GM12864 (cell line): Measurements from ENCODE around the gene BPGM.

Experiments used
- DNase-seq: peaks from one replicate; pipeline ENCODE4 v3.0.0-alpha.2; 2011; ENCODE audit warnings: low read depth
- H3K4me3 ChIP-seq: 2 replicates; pipeline ENCODE4 v1.5.1; 2011; ENCODE audit warnings: mild to moderate bottlenecking, low read depth, low read length, control low read depth
- TF ChIP-seq, protein P1 (sequence below): IDR thresholded peaks from 2 replicates; pipeline ENCODE4 v1.5.1; 2011; ENCODE audit warnings: low read depth, mild to moderate bottlenecking, moderate library complexity, low read length, control low read depth, inconsistent platforms; ENCODE audit errors: missing control alignments

Gene BPGM

DNA sequence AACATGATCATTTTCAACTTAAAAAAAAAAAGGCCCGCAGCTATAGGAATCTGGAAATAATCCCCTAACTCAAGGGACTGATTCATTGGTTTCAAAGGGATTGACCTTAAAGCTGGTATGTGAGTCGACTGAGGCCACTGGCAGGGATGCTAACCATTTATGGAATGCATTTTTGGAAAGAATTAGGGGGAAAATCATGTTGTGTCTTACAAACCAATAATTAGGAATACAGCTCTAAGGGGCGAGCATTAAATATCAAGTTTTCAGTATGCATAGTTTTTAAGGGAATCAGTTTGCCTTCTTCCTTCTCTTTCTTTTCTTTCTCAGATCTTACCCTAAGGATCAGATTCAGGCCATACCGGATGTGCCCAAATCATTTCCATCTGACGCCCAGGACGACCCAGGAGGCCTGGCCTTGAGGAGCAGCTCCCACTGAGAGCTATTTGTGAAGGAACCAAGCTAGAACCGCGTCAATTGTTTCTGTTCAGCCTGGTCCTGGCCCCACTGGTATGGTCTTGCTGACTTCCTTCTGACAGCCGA is 48.7 kb downstream of the BPGM start:
- TF ChIP-seq, protein P1, sequence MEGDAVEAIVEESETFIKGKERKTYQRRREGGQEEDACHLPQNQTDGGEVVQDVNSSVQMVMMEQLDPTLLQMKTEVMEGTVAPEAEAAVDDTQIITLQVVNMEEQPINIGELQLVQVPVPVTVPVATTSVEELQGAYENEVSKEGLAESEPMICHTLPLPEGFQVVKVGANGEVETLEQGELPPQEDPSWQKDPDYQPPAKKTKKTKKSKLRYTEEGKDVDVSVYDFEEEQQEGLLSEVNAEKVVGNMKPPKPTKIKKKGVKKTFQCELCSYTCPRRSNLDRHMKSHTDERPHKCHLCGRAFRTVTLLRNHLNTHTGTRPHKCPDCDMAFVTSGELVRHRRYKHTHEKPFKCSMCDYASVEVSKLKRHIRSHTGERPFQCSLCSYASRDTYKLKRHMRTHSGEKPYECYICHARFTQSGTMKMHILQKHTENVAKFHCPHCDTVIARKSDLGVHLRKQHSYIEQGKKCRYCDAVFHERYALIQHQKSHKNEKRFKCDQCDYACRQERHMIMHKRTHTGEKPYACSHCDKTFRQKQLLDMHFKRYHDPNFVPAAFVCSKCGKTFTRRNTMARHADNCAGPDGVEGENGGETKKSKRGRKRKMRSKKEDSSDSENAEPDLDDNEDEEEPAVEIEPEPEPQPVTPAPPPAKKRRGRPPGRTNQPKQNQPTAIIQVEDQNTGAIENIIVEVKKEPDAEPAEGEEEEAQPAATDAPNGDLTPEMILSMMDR = no peak
- no peak overlapping the region for H3K4me3 ChIP-seq
- no peak for DNase-seq

DNA sequence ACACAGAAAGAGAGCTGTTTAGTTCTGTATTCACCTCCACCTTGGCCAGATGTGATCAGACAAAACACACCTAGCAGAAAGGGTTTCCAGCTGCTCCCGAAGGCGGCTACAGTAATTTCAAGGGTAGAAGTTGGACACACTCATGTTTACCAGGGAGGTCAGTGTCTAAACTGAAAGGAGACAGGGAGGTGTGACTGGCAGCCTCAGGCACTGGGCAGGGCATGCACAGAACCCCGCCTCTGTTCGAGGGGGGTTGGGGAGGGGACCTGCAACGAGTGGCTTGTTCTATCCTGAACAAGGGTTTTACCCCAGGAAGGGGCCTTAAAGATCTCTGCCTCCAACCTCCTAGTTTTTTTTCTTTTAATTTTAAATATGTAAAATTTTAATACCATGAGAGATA is 49.6 kb downstream of the BPGM start:
- no peak for DNase-seq
- no peak overlapping the region for H3K4me3 ChIP-seq

DNA sequence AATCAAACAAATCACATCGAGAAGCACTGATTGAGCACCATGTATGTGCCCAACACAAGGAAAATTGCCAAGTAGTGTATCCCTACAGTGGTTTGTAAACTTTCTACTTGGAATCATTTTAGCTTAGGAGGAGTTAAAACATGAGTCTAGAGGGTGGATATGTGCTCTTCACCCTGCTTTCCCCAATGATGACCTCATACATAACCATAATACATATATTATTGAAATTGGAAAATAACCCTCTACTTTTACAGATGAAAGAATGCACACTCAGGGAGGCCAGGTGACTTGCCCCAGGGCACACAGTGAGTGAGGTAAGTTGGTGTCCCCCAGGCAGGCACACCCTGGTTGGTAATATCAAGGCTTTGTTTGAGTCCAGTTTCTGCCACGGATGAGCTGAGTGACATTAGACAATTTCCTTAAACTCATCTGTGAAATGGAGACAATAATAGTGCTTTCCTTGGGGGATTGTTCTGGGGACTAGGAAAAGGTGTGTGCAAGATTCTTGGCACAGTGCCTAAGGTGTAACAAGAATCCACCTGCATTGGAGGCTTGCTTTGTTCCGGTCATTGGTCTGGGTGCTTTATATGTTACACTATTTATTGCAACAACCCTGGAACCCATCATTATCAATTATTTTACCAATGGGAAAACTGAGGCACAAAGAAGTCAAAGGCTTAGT is 50.7 kb downstream of the BPGM start:
- no peak for DNase-seq
- H3K4me3 ChIP-seq = no peak overlapping the region
- TF ChIP-seq, protein P1 = no peak

More for the DNA sequence above, 49.6 kb downstream of the BPGM start:
- TF ChIP-seq, protein P1 = no peak

DNA sequence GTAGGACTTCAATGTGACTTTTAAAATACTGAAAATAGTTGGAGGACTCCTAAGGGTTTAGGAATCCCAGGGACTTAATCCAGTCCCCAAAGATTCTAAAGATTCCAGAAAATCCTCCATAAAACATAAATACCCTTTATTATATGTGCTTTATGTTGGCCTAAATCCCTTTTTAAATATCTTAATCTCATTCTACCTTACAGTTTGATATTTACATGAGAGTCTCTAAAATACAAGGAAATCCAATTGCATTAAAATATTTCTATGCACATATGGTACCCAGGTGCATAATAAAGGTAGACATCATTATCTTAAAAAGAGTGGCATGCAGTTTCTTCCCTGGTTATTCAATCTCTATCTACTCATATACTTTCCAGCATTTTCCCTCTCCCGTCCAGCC is 51.8 kb downstream of the BPGM start:
- DNase-seq = no peak
- TF ChIP-seq, protein P1 = no peak
- no peak overlapping the region for H3K4me3 ChIP-seq

DNA sequence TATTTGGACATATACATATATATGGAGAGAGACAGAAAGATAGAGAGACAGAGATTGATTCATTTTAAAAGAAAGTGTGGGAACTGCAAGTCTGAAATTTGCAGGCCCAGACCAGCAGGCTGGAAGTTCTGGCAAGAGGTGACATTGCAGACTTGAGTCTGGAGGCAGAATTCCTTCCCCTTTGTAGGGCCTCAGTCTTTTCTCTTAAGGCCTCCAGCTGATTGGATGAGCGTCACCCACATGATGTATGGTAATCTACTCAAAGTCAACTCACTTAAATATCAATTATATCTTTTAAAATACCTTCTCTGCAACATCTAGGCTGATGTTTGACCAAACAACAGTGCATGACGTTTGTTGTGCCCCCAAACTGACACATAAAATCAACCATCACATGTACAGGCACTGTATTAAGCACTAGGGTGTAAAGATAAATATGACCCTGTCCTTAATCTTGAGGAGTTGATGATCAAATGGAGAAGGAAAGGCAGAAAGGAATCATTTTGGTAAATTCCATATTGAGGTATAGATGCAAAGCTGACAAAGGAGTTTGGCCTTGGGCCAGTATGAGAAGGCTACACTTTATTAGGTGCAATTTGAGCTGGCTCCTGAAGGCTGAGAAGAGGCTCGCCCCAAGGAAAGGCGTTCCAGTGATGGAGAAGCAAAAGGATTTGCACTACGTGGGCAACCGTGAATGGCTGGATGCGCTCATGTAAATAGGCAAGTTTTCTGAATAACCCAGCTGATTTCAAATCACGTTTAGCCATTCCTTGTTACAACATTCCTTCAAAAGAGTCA is 52.6 kb downstream of the BPGM start:
- H3K4me3 ChIP-seq = no peak overlapping the region
- DNase-seq = no peak
- TF ChIP-seq, protein P1 = no peak

DNA sequence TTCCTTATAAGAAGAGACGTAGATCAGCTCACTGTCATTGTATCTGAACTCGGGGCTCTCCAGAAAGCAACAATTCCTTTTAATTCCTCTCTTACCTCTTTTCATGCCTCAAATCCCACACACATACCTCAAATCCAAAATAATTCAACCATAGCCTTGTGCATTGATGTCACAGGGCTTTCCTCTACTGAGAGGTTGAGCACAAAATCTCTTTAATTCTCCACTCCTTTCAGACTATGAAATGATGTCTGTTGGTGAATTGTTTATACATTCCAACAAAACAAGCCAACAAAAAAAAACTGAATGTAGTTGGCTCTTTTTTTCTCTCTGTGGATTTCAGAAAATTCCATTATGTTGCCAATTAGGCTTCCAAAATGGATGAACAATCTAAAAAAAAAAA is 53.2 kb downstream of the BPGM start:
- H3K4me3 ChIP-seq = no peak overlapping the region
- TF ChIP-seq, protein P1 = no peak
- DNase-seq = no peak
